Keratinocyte (primary cell): Measurements from ENCODE around the gene GYS2. TPM values are rescaled to one million over a fixed set of nuclear protein-coding genes. Genes with fewer than 3 reads are reported as not detected.

Experiments used
- DNase-seq: peaks from one replicate; pipeline ENCODE4 v3.0.0-alpha.2; 2011; ENCODE audit warnings: low read depth, missing footprints, low spot score
- FAIRE-seq: peaks from 2 replicates; lab custom pipeline; 2011; peaks lifted over from hg19 to GRCh38; lab: Jason Lieb, UNC
- H2AFZ ChIP-seq: 2 replicates; pipeline ENCODE4 v1.6.0; 2012; ENCODE audit warnings: low read length, control low read depth, inconsistent platforms; ENCODE audit not compliant: control insufficient read depth
- H3K27ac ChIP-seq: 2 replicates; pipeline ENCODE4 v1.5.1; 2011; ENCODE audit warnings: low read length; ENCODE audit not compliant: control insufficient read depth, insufficient read depth
- H3K27me3 ChIP-seq: 3 replicates; pipeline ENCODE4 v1.6.0; 2011; ENCODE audit warnings: low read length; ENCODE audit not compliant: control insufficient read depth, insufficient read depth; ENCODE audit errors: extremely low read depth
- H3K36me3 ChIP-seq, 2 experiments: 2 replicates in 1 of 2; 3 replicates in 1 of 2; pipeline ENCODE4 v1.5.1; 2011; ENCODE audit warnings: low read length in 2 of 2, mild to moderate bottlenecking in 1 of 2; ENCODE audit not compliant: control insufficient read depth in 2 of 2, insufficient read depth in 2 of 2; ENCODE audit errors: extremely low read depth in 1 of 2
- H3K4me1 ChIP-seq: 3 replicates; pipeline ENCODE4 v1.5.1; 2011; ENCODE audit warnings: low read length; ENCODE audit not compliant: control insufficient read depth, insufficient read depth; ENCODE audit errors: extremely low read depth
- H3K4me2 ChIP-seq: 3 replicates; pipeline ENCODE4 v1.6.0; 2011; ENCODE audit warnings: low read depth, low read length; ENCODE audit not compliant: control insufficient read depth, insufficient read depth; ENCODE audit errors: extremely low read depth
- H3K4me3 ChIP-seq, 3 experiments: fragments of 200-600 bp in 1 of 3; sonication (generic) in 1 of 3; 2 replicates in 2 of 3; 3 replicates in 1 of 3; pipeline ENCODE4 v1.5.1; 2011 to 2016; ENCODE audit warnings: low read length in 3 of 3, mild to moderate bottlenecking in 3 of 3, control low read depth in 2 of 3, inconsistent platforms in 1 of 3, low read depth in 1 of 3, mixed read lengths in 1 of 3, mixed run types in 1 of 3, moderate library complexity in 1 of 3; ENCODE audit not compliant: control insufficient read depth in 2 of 3, insufficient read depth in 2 of 3; ENCODE audit errors: extremely low read depth in 1 of 3
- H3K79me2 ChIP-seq: 2 replicates; pipeline ENCODE4 v1.6.0; 2012; ENCODE audit warnings: low read length; ENCODE audit not compliant: control insufficient read depth, insufficient read depth
- H3K9ac ChIP-seq: 3 replicates; pipeline ENCODE4 v1.6.0; 2011; ENCODE audit warnings: low read length; ENCODE audit not compliant: control insufficient read depth, insufficient read depth; ENCODE audit errors: extremely low read depth
- H3K9me1 ChIP-seq: 3 replicates; pipeline ENCODE4 v1.6.0; 2011; ENCODE audit warnings: low read length; ENCODE audit not compliant: control insufficient read depth, insufficient read depth; ENCODE audit errors: extremely low read depth
- H3K9me3 ChIP-seq: 2 replicates; pipeline ENCODE4 v1.5.1; 2012; ENCODE audit warnings: low read depth, low read length; ENCODE audit not compliant: control insufficient read depth
- H4K20me1 ChIP-seq: 3 replicates; pipeline ENCODE4 v1.6.0; 2011; ENCODE audit warnings: low read length; ENCODE audit not compliant: control insufficient read depth, insufficient read depth; ENCODE audit errors: extremely low read depth
- EZH2 ChIP-seq: IDR thresholded peaks from one replicate; pipeline ENCODE4 v1.6.1; 2012; ENCODE audit warnings: inconsistent platforms, mild to moderate bottlenecking, low read length, moderate library complexity
- dilution Hi-C: fragments of 300-500 bp; cut with MboI; formaldehyde crosslinking; loops from one replicate; pipeline ENCODE4 v1.7.0; 2020; ENCODE audit warnings: low sequenced_read_pairs; ENCODE audit not compliant: extremely low pct_ligation_motif_present
- polyA plus RNA-seq, 5 experiments: library from polyadenylated mRNA; depleted of rRNA in 3 of 5; stranded (reverse) in 3 of 5; stranded (forward) in 1 of 5; unstranded in 1 of 5; fragments of >200 nt; gene quantifications; 1 replicate in 1 of 5; 2 replicates in 3 of 5; 3 replicates in 1 of 5; pipeline versions ENCODE4 v1.2.1 to v1.2.3, GENCODE V29; 2011 to 2012; ENCODE audit warnings: missing spikeins in 2 of 5, low read depth in 1 of 5, low replicate concordance in 1 of 5
- TF ChIP-seq, protein P1 (sequence below), 3 experiments: IDR thresholded peaks in 1 of 3; conservative IDR thresholded peaks in 1 of 3; optimal IDR thresholded peaks in 1 of 3; 2 replicates in 2 of 3; 3 replicates in 1 of 3; pipeline versions ENCODE3 to v1.5.1; 2011; ENCODE audit warnings: low read length in 3 of 3, mild to moderate bottlenecking in 3 of 3, moderate library complexity in 2 of 3, control low read depth in 1 of 3, inconsistent platforms in 1 of 3; ENCODE audit not compliant: insufficient read depth in 2 of 3; ENCODE audit errors: extremely low read depth in 1 of 3

The GYS2 gene
- polyA plus RNA-seq, 1 donor (not counting 4 experiments of a cell fraction or from before 2014, with no cell fraction given), result not detected

- no peaks in the 10 kb centered on the region for H3K9me3 ChIP-seq
- H3K4me2 ChIP-seq, result no peak overlapping the region
- H3K27me3 ChIP-seq, result no peaks in the 10 kb centered on the region
- no peak overlapping the region for H3K9ac ChIP-seq
- no peaks in the 10 kb centered on the region for H3K4me1 ChIP-seq
- TF ChIP-seq EZH2, result no peak
- TF ChIP-seq, protein P1, sequence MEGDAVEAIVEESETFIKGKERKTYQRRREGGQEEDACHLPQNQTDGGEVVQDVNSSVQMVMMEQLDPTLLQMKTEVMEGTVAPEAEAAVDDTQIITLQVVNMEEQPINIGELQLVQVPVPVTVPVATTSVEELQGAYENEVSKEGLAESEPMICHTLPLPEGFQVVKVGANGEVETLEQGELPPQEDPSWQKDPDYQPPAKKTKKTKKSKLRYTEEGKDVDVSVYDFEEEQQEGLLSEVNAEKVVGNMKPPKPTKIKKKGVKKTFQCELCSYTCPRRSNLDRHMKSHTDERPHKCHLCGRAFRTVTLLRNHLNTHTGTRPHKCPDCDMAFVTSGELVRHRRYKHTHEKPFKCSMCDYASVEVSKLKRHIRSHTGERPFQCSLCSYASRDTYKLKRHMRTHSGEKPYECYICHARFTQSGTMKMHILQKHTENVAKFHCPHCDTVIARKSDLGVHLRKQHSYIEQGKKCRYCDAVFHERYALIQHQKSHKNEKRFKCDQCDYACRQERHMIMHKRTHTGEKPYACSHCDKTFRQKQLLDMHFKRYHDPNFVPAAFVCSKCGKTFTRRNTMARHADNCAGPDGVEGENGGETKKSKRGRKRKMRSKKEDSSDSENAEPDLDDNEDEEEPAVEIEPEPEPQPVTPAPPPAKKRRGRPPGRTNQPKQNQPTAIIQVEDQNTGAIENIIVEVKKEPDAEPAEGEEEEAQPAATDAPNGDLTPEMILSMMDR (optimal IDR thresholded peaks at IDR 0.05 in 1 of 3, IDR thresholded peaks at IDR 0.05 in 1 of 3, conservative IDR thresholded peaks at IDR 0.05 in 1 of 3; ENCODE audit: extremely low read depth in 1 of 3, insufficient read depth in 2 of 3, low read length in 3 of 3), result no peak
- dilution Hi-C loops, result no loop called here
- no peaks in the 10 kb centered on the region for H3K79me2 ChIP-seq
- H3K4me3 ChIP-seq, result no peak overlapping the region
- H3K9me1 ChIP-seq, result no peaks in the 10 kb centered on the region
- DNase-seq, result no peak
- peaks cover 1 to 3% of the 10 kb centered on the region in 2 experiments for H3K36me3 ChIP-seq
- no peak for FAIRE-seq
- H3K27ac ChIP-seq, result no peak overlapping the region
- H4K20me1 ChIP-seq, result no peaks in the 10 kb centered on the region
- H2AFZ ChIP-seq, result no peak overlapping the region
These were observed 86.2 kb downstream of the GYS2 start for GRCh38 chr12:21518451-21518850.

DNA sequence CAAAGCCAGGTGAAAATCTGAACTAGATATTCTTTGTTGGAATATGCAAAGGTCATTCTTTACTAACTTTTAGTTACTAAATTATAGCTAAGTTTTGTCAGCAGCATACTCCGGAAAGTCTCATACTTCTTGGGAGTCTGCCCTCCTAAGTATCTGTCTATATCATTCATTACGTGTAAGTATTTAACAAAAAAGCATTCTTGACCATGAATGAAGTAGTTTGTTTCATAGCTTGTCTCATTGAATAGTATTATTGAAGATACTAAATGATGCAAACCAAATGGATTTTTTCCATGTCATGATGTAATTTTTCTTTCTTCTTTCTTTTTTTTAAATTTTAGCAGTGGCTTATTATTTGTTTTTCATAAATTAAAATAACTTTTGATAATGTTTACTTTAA, 88.4 kb downstream of the GYS2 start:
- H2AFZ ChIP-seq, result no peak overlapping the region
- dilution Hi-C loops, result no loop called here
- H3K9ac ChIP-seq, result no peak overlapping the region
- H4K20me1 ChIP-seq, result no peaks in the 10 kb centered on the region
- TF ChIP-seq, protein P1 (optimal IDR thresholded peaks at IDR 0.05 in 1 of 3, IDR thresholded peaks at IDR 0.05 in 1 of 3, conservative IDR thresholded peaks at IDR 0.05 in 1 of 3; ENCODE audit: extremely low read depth in 1 of 3, insufficient read depth in 2 of 3, low read length in 3 of 3), result no peak
- TF ChIP-seq EZH2, result no peak
- no peaks in the 10 kb centered on the region for H3K79me2 ChIP-seq
- no peaks in the 10 kb centered on the region for H3K4me1 ChIP-seq
- H3K9me1 ChIP-seq, result no peaks in the 10 kb centered on the region
- FAIRE-seq, result no peak
- H3K27me3 ChIP-seq, result no peaks in the 10 kb centered on the region
- H3K4me3 ChIP-seq, result no peak overlapping the region
- no peaks in the 10 kb centered on the region for H3K9me3 ChIP-seq
- no peak overlapping the region for H3K27ac ChIP-seq
- peaks cover 3 to 10% of the 10 kb centered on the region in 2 experiments for H3K36me3 ChIP-seq
- DNase-seq, result no peak
- H3K4me2 ChIP-seq, result no peak overlapping the region
